ENCODE data around the gene ANKDD1B.

ANKDD1B gene

DNA sequence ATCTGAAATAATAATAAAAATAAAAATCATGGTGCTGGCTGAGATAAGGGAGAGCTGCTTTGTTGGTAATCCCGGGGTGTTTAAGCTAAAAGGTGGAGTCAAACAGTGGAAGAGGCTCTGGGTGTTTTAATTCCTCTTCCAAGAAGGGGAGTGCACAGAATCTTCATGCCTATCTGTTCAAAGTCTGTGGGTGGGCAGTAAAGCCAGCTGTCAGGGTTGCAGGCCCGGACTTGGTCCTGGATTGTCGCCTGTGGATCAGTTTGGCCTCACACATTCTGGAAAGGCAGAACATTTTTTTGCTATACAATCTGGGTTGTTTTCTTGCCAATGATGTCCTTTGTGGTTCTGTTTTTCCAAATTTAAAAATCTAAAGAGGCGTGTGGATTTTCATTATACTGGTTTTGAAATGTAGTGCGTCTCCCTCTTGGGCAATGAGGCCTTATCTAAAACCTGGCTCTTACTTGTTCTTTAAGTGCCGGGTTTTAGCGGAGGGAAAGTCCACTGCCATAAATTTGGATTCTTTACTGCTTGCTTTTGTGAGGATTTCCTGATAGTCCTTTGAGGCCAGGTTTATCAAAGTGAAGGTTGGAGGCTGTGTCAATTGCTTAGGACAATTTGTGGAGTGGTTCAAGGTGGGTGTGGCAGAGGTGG is 5.8 kb downstream of the ANKDD1B start:
- DNase-seq = no peak

DNA sequence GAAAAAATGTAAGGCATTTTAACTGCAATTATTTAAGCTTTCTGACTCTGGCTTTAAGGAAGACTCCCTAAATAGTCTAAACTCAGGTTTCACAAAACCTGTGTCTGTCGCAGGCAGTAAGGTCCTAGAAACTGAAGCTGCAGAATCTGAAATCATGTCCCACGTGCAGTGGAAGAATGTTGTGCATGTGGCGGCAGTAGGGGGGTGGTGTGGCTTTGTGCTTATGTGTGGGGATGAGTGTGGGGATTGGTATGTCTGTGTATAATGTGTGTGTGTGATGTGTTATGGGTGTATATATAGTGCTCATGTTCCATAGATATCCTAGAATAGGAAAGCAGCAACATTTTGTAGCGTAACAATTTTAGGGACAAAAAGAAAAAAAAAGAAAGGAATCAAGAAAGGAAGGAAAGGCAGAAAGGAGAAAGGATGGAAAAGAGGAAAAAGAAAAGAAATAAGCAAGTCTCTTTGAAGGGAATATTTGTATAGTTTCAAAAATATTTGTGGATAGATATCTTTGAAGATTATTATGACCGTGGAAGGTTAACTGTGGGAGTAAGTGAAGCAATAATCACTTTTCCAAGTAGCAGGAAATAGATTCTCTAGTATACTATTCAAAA is 6.6 kb downstream of the ANKDD1B start:
- no peak for DNase-seq

DNA sequence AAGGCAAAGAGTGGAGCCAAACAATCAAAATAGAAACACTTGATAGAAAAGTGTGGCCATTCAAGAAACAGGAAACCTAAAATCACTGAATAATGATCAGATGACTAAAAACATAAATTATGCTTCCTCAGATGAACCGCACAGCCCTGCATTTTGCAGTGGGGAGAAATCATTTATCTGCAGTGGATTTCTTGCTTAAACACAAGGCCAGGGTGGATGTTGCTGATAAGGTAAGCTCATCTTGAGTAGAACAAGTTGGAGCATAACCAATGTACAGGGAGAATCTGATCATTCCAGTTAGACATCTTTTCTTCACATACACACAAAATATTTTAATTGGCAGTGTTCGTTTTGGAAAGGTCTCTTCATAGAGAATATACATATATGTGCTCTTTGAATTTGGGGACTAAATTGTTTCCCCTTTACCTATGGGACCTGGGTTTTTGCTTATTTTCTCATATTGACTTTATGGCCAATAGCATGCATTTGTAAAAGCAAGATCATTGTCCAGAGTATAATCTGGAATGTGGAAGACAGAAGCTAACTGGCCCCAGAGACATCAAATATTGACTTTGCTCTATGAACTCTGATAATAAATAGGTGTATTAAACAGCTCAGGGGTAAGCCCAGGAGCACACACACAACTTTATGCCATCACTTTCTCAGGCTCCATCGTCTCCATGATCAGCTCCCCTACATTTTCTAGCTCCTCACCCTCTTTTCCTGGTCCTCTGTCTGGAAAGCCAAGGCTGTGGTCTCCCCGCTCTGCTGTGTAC is 9.1 kb downstream of the ANKDD1B start:
- DNase-seq = no peak

DNA sequence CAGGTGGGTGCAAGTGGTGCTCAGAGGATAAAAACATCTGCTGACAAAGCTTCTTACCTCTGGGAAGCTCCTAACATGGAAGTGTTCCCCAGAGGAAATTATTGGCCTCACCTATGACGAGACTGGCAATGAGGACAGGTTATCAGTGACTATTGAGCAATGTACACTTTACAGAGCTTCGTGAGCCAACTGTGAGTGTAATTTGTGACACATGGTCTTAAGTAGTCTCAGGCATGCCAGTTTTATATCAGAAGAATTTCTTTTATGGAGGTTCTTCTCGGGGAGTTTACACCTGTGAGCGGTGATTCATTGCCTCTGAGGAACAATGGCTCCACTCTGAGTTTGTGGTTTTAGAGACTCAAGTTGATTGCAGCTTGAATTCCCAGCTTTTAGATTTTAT is 11.3 kb downstream of the ANKDD1B start:
- no peak for DNase-seq

DNA sequence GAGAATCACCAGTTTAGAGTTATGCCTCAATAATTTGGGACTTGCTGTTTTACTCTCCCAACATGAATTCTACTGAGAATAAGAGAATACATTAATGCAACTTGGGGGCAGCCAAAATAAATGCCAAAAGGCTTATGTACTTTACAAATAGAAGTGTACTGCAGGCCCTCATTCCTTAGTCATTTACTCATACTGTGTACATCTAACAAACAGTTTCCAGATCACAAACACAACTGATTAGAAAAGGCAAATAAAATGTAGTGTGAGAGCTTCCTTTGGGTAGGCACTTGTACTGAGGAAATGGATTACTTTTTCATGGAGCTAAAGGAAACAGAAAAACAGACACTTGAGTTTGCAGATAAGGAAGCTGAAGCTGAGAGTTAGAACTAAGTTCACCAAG is 12.6 kb downstream of the ANKDD1B start:
- no peak for DNase-seq

DNA sequence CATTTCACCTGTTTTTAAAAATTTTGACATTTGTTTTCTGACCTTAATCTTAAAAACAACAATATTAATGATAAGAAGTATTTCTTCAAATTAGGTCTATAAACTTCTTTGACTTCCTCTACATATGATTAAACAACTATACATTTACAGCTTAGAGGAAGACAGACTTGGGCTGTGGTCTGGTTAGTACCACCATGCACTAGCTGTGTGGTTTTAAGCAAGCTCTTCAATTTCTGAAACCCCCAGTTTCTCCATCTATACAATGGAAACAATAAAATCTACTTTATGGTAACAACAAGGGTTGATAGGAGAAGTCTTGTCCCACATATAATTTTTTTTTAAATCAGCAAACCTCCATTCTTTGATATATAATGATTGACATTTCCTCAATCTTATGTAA is 15.7 kb downstream of the ANKDD1B start:
- DNase-seq = no peak

DNA sequence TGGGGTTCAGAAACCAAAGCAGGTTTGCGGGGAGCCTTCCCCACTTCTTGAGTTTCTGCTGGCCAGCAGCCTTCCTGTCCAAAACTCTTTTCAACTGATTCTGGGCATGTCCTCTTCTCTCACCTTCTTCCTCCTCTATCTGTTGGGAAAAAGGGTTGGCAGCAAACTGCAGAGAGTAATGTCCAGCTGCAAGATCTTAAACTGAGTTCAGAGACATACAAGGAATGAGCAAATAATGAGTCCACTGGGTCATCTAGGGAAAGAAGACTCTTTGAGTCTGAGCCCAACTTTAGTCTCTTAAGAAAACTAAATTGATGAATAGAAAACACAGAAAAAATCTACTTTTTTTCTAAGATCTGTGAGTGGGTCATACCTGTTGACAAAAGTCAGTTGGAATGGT is 16.5 kb downstream of the ANKDD1B start:
- no peak for DNase-seq

DNA sequence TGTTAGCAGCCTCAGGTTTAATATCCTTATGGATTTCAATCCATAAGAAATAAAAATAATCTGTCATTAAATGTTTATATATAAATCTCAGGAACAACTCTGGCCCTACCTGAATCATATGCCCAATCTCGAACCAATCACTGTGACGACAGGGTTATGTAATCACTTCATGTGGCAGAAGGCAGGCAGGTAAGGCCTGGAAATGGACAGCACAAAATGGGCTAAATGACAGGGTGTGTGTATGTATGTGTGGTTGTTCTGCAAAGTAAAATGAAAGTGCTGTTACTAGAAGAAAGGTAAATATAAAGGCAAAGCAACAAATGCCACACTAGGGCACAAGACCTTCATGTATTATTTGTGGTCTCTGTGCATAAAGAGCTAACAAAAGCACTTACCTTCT is 19.6 kb downstream of the ANKDD1B start:
- no peak for DNase-seq

DNA sequence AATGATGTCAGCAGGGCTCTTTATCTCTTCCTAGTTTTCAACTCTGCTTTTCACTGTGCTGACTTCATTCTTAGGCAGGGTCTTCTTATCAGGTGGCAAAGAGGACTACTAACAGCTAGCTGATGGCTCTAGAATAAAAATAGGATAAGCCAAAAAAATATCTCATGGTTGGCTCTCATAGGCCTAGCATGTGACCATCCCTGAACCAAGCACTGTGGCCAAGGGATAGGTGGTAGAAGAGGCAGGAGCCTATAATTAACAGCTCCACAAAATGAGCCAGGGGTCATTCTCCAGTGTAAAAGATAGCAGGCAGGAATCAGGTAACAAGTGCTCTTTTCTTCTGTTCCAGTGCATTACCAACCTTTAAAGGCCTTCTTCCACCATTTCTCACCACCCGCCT is 21.1 kb downstream of the ANKDD1B start:
- no peak for DNase-seq

DNA sequence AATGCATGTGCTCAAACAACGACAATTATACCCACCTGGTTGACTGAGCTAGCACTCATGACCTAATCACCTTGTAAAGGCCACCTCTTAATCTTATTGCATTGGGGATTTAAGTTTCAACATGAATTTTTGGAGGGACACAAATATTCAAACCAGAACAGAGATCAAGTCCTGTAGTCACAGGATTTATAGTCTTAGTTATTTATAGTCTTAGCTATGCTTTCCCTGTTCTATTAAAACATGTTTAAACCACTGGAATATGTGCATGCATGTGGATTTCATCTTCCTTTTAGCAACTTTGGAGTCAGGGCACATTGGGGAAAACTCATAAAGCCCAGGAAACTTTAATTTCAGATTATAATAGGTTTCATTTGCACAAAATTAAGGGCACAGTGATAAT is 26.7 kb downstream of the ANKDD1B start:
- no peak for DNase-seq

DNA sequence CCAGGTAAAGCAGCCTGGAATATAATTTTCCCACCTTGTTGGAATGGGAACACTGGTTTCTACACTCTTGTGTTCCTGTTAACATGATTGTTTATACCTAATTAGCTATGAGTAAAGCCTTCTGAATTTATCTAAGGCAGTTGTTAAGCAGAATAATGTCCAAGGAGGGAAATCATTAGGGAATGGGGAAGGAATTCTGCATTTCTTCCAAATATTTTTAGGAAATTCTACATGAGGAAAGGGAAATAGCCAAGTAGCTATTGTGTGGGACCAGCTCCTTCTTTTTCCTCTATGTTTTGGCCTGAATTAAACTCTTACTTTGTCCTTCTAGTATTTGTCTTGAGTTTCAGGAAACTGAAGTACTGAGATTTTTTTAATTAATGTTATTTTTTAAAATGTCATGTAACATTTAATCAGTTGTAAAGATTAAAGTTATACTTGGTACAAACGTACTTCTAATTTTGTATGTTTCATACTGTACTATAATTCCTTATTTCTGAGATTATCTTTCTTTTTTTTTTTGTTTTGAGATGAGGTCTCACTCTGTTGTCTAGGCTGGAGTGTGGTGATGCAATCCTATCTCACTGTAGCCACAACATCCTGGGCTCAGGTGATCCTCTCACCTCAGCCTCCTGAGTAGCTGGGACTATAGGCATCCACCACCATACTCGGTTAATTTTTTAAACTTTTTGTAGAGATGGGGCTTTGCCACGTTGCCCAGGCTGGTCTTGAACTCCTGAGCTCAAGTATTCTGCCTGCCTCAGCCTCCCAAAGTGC is 28.5 kb downstream of the ANKDD1B start:
- DNase-seq = no peak

DNA sequence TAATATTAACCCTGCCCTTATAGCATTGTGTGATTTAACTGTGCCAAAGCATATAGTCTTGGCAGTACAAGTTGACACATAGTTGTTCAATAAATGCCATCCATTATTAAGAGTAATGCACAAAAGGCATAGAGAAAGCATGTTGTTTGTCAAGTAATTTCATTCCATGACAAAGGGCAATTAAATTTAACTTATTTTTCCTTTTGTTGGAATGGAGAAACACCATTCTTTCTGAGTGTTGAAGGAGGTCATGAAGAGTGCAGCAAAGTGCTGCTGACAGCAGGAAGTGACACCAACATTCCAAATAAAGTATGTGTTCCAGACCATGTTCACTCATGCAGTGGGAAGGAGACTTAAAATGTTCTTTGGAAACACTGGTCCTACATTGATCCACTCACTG is 29.1 kb downstream of the ANKDD1B start:
- DNase-seq = no peak

DNA sequence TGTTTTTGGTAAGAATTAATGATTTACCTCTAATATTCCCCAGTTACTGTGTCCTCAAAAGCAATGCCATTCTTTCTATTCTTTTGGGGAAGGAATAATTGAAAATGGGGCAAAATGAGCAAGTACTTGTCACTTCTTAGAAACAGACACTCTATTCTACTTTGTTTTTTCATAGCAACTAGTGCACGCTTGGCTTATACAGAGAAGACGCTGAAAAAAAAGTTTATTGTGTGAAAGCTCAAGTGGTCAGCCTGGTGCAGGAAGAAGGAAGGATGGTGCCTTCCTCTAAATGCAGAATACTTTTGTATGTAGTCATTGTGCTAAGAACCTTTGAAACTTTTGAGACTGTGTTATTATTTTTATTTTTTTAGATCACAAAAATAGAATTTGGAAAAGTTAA is 29.6 kb downstream of the ANKDD1B start:
- no peak for DNase-seq

DNA sequence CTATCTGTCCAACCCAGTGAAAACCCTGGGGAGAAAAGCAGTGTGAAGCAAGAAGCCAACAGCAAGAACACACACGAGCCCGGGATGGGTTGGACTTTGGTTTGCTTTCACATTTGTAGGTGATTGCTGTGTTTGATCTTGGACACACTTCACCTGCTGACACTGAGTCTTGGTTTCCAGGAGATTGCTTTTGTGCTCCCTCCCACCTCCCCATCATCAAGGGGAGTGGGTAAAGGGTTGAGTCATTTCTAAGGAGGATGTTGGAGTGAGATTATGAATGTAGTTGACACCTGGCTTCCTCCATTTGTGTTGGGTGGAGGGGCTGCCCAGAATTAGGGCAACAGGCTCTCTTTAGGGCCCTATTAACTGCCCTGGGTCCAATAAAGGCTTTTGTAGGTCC is 37.5 kb downstream of the ANKDD1B start:
- no peak for DNase-seq

DNA sequence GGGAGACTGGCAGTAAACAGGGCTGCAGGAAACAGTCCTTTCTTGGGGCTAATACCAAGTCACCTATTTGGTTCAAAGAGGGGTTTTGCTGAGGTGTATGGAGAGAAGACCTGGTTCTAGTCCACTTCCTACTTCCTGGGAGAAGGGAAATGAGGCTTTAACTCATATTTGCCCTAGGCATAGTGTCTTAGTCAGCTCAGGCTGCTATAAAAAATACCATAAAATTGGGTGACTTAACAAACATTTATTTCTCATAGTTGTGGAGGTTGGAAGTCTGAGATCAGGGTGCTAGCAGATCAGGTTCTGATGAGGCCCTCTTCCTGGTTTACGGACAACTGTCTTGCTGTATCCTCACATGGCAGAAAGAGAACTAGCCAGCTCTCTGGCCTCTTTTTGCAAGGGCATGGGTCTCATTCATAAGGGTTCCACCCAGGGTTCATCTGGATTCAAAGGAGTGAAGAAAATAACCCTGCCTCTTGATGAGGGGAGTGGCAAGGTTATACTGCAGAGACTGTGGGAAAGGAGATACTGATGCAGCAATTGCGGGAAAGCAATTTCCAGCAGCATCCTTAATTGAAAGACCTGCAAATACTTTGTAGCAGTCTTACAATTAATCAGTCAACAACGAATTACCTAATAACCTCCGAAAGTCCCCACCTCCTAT is 40.5 kb downstream of the ANKDD1B start:
- no peak for DNase-seq

DNA sequence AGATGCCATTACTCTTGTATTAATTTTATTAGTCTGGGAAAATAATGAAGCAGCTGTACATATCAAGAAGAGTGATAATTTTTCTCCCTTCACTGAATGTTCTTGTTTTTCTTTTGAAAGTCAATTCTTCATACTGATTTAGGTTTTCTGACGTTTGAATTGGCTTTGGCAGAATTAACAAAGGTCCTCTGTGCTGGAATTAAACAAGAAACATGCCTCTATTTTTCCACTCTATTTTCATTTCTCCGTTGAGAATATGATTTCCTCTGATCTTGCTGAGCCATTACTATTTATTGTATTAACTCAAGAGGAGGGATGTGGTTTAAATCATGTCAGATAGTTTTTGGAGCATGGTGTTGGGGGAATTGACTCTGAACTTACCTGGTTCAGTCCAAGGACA is 42.3 kb downstream of the ANKDD1B start:
- DNase-seq = no peak

DNA sequence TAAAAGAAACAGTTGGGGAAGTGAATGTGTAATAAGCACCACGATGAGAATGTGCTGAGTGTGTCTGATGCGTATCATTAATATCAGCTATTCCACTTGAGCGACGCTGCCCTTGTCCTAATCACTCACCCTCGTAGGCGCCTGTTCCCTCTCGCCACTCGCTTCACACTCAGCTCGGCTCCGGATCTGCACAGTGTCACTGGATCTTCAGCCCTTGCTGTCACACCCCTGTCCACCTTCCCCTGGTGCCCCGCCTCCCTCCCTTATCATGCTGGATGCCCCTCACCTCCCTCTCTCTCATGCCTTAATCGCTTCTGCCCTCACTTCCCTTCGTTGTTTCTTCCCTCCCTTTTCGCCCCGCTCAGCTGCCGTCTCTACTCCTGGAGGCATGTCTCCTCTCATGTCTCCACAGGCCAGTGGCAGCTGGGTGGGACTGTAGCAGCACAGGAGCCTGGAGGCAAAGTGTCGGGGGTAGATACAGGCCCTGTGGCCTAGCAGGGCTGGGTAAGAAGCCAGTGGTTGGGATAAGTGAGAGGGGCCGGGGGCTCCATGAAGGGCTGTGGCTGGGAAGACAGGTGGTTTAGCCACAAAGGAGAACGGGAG is 43.5 kb downstream of the ANKDD1B start:
- DNase-seq = no peak

DNA sequence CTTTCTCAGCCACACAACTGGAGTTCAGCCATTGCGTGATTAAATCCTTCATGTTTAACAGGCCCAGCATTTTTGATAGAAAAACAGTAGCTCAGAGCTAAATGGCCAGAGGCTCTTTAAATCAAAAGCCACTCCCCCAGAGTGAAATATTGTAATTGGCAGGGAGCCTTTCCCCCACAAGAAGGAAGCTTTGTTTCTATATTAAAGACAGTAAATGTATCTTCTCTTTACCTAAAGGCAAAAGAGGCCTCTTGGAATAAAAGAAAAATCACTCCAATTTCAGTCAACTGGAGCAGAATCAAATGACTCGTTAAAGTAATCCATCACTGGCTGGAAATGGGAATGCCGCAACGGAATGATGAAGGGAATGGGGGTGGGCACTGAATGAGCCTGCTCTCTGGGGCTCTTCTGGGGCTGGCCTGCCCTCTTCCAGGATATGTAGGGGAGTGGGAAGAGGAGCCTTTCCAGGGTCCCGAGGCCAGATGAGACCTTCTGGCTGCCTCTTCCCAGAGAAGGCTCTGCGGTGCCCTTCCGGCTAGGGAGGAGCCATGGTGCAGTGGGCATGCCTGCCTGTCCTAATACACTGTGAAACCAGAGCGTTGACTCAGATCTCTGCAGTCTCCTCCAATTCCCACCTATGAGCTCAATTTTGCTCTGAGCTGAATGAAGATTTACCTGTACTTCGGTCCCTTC is 45.2 kb downstream of the ANKDD1B start:
- DNase-seq = no peak

DNA sequence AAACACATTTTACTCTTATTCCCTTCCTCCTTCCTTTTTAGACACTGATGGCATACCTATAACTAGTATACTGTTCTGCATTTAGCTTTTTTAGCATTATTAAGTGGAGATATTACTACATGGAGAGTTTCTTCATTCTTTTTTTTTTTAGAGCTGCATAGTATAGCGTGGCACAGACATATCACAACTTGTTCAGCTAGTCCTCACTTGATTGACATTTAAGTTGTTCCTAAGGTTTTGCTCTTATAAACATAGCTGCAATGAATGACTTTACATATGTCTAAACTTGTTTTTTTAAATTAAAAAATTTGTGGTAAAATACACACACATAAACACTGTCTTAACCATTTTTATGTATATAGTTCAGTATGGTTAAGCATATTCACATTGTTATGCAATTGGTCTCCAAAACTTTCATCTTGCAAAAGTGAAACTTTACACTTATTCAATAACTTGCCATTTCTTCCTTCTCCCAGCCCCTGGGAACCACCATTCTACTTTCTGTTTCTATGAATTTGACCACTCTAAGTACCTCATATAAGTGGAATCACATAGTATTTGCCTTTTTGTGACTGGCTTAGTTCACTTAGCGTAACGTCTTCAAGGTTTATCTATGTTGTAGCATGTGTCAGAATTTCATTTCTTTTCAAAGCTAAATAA is 48.7 kb downstream of the ANKDD1B start:
- DNase-seq = no peak

DNA sequence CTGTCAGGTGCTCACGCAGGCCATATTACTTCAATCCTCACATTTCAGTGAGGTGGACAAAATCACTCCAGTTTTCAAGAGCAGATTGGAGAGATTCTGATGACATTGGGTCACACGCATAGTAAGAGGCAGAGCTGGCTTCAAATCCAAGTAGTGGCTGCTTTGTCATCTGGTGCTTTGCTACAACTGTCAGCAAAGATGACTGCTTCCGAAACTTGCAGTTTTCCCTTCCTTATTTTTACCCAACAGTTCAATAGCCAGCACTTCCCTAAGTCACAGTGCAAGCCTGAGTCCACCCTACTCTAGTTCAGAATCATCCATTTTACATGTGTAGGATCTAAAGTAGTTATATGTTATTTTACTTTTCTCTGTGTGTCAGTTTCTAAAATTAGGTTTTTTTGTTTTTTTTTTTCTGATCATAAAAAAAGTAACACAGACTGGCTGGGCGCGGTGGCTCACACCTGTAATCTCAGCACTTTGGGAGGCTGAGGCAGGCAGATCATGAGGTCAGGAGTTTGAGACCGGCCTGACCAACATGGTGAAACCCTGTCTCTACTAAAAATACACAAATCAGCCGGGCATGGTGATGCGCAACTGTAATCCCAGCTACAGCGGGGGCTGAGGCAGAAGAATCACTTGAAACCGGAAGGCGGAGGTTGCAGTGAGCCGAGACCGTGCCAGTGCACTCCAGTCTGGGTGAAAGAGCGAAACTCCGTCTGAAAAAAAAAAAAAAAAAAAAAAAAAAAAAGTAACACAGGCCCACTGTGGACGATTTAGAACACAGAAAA is 49.6 kb downstream of the ANKDD1B start:
- no peak for DNase-seq

DNA sequence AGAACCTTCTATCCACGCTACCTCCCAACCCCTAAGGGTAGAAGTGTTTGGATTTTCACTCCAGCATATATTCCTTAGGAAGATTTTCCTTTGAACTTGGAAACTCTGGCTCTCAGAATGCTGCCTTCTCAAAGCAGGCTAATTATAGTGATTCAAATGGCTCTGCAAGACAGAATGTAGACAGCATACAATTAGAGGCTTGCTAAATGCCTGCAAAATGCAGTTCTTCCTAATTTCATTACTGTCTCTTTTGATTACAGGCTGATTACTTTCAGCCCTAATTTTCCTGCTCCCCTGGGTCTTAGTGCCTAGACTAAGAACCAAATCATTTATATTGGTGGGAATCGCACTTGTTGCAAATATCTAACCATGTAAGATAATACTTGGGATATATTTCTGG is 50.8 kb downstream of the ANKDD1B start:
- DNase-seq = no peak
